PFSK-1 (cell line): ENCODE results near the gene TMEM109.

Experiments
- POLR2AphosphoS5 ChIP-seq: IDR thresholded peaks from 2 replicates; pipeline ENCODE4 v1.6.1; 2012; ENCODE audit warnings: low read depth, mild to moderate bottlenecking, control low read depth, low read length, moderate library complexity
- SIN3A ChIP-seq: IDR thresholded peaks from 2 replicates; pipeline ENCODE4 v1.6.1; 2012; ENCODE audit warnings: mild to moderate bottlenecking, low read length, moderate library complexity, borderline replicate concordance; ENCODE audit not compliant: insufficient read depth
- TAF1 ChIP-seq: IDR thresholded peaks from 2 replicates; pipeline ENCODE4 v1.6.1; 2012; ENCODE audit warnings: low read length, control low read depth, borderline replicate concordance; ENCODE audit not compliant: insufficient read depth
- TF ChIP-seq, protein P1 (sequence below), 2 experiments: IDR thresholded peaks; 2 replicates each; pipeline versions ENCODE4 v1.6.1 to v1.8.0; 2011 to 2012; ENCODE audit warnings: low read depth in 2 of 2, low read length in 2 of 2, control low read depth in 1 of 2, inconsistent platforms in 1 of 2, mild to moderate bottlenecking in 1 of 2, moderate library complexity in 1 of 2; ENCODE audit not compliant: insufficient read depth in 1 of 2

DNA sequence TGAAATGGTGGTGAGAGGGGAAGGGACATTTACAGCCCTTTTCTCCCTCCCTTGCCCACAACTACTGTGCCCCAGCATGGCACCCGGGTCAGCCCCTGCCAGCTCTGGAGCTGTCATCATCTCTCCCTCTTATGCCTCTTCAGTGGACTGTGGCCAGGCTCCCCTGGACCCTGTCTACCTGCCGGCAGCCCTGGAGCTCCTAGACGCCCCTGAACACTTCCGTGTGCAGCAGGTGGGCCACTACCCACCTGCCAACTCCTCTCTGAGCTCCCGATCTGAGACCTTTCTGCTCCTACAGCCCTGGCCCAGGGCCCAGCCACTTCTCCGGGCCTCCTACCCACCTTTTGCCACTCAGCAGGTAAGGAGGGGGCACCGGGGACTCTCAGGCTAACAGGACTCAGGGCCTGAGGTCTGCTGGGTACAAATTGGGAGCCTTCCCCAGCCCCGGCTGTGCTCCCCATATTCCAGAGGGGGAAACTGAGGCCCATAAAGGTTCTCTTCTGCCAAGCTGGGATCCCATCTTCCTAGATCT lies 13.2 kb downstream of the TMEM109 start:
- TF ChIP-seq POLR2AphosphoS5 (no peak), SIN3A (no peak), TAF1 (no peak)
- TF ChIP-seq, protein P1, sequence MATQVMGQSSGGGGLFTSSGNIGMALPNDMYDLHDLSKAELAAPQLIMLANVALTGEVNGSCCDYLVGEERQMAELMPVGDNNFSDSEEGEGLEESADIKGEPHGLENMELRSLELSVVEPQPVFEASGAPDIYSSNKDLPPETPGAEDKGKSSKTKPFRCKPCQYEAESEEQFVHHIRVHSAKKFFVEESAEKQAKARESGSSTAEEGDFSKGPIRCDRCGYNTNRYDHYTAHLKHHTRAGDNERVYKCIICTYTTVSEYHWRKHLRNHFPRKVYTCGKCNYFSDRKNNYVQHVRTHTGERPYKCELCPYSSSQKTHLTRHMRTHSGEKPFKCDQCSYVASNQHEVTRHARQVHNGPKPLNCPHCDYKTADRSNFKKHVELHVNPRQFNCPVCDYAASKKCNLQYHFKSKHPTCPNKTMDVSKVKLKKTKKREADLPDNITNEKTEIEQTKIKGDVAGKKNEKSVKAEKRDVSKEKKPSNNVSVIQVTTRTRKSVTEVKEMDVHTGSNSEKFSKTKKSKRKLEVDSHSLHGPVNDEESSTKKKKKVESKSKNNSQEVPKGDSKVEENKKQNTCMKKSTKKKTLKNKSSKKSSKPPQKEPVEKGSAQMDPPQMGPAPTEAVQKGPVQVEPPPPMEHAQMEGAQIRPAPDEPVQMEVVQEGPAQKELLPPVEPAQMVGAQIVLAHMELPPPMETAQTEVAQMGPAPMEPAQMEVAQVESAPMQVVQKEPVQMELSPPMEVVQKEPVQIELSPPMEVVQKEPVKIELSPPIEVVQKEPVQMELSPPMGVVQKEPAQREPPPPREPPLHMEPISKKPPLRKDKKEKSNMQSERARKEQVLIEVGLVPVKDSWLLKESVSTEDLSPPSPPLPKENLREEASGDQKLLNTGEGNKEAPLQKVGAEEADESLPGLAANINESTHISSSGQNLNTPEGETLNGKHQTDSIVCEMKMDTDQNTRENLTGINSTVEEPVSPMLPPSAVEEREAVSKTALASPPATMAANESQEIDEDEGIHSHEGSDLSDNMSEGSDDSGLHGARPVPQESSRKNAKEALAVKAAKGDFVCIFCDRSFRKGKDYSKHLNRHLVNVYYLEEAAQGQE (IDR thresholded peaks at IDR 0.05; ENCODE audit: insufficient read depth in 1 of 2, low read depth in 2 of 2, low read length in 2 of 2), result no peak
